ENCODE measurements around the gene ADGRE1. TPM values are rescaled to one million over a fixed set of nuclear protein-coding genes. Genes with fewer than 3 reads are reported as not detected.

ADGRE1 gene
- total RNA-seq, 4 donors from 2014 or later: 0.13 TPM; not detected in 3

- TF ChIP-seq CTCF (IDR thresholded peaks at IDR 0.05): no peak
- no peak for TF ChIP-seq POLR2AphosphoS5 (IDR thresholded peaks at IDR 0.05)
- Histone ChIP-seq H3K36me3 (no peaks in the 10 kb centered on the region), H3K27ac (no peak overlapping the region), H3K4me1 (no peaks in the 10 kb centered on the region), H3K27me3 (peaks cover 15% of the 10 kb centered on the region), H3K9me3 (peaks cover 0 to 31% (median 0%) of the 10 kb centered on the region in 3 donors), H3K4me3 (no peak overlapping the region)
- ATAC-seq: no peak
- 49 to 50% methylated on average over 2 to 4 of the region's 4 CpGs for WGBS, 2 donors (ENCODE audit: low coverage in 1 of 2)
These were observed 100.5 kb downstream of the ADGRE1 start for GRCh38 chr19:6987850-6988249.

- no peak for ATAC-seq
- Histone ChIP-seq H3K9me3 (peaks cover 0 to 27% (median 0%) of the 10 kb centered on the region in 3 donors), H3K4me1 (no peaks in the 10 kb centered on the region), H3K4me3 (no peak overlapping the region), H3K36me3 (no peaks in the 10 kb centered on the region), H3K27me3 (peaks cover 15% of the 10 kb centered on the region), H3K27ac (no peak overlapping the region)
- 0% methylated on average over 1 of the region's 3 CpGs; no CpG with 5 or more reads in 1 of the 2 donors for WGBS, 2 donors (ENCODE audit: low coverage in 1 of 2)
- TF ChIP-seq EP300 (IDR thresholded peaks at IDR 0.05): no peak
- TF ChIP-seq POLR2AphosphoS5 (IDR thresholded peaks at IDR 0.05): no peak
- TF ChIP-seq POLR2A (IDR thresholded peaks at IDR 0.05): no peak
- no peak for TF ChIP-seq CTCF (IDR thresholded peaks at IDR 0.05)
These were observed 100.9 kb downstream of the ADGRE1 start for GRCh38 chr19:6988257-6988656.

Small RNAs within 50 kb of the gene (small RNA-seq; reads per million reads assigned to genes)
- gene RF00017: 0 reads per million in 4 donors

Other genes with a start within 250 kb of the ADGRE1 start
- gene TNFSF14, start 217.4 kb upstream of the ADGRE1 start, total RNA-seq: 1 to 10 TPM in 2 of 4 donors, under 1 TPM in 2; 0.16 to 2.4 (median 0.81) TPM
- gene C3, start 166.9 kb upstream of the ADGRE1 start, total RNA-seq: 100 to 1,000 TPM; 246 to 757 (median 594) TPM
- gene GPR108, start 150.0 kb upstream of the ADGRE1 start, total RNA-seq: 10 to 100 TPM; 44.0 to 68.8 (median 60.1) TPM
- gene TRIP10, start 147.9 kb upstream of the ADGRE1 start, total RNA-seq: 100 to 1,000 TPM in 3 of 4 donors, 10 to 100 TPM in 1; 94.1 to 129 (median 104) TPM
- 1 to 10 TPM in 2 of 4 donors, under 1 TPM in 1, not detected in 1; 0.78 to 5.8 (median 1.7) TPM for gene SH2D3A, start 120.1 kb upstream of the ADGRE1 start, total RNA-seq
- gene VAV1, start 114.9 kb upstream of the ADGRE1 start, total RNA-seq: 1 to 10 TPM; 2.3 to 7.8 (median 5.7) TPM
- gene MBD3L2B, start 133.9 kb downstream of the ADGRE1 start, total RNA-seq: not detected
- not detected for gene MBD3L5, start 143.0 kb downstream of the ADGRE1 start, total RNA-seq
- gene MBD3L4, start 152.6 kb downstream of the ADGRE1 start, total RNA-seq: not detected
- not detected for gene MBD3L2, start 161.7 kb downstream of the ADGRE1 start, total RNA-seq
- gene MBD3L3, start 171.1 kb downstream of the ADGRE1 start, total RNA-seq: not detected
- gene ZNF557, start 182.1 kb downstream of the ADGRE1 start, total RNA-seq: 10 to 100 TPM in 1 of 4 donors, 1 to 10 TPM in 3; 7.9 to 12.0 (median 8.8) TPM